ENCODE results near the gene SAMD10. TPM values are rescaled to one million over a fixed set of nuclear protein-coding genes. Genes with fewer than 3 reads are reported as not detected.
"Not testable (repeated sequence)": the region's sequence is repeated elsewhere in the genome, so short reads cannot be mapped to it uniquely, and the experiment has no call there.

SAMD10 gene
- total RNA-seq, 2 experiments from 2014 or later, result 23.7 to 24.5 TPM

DNA sequence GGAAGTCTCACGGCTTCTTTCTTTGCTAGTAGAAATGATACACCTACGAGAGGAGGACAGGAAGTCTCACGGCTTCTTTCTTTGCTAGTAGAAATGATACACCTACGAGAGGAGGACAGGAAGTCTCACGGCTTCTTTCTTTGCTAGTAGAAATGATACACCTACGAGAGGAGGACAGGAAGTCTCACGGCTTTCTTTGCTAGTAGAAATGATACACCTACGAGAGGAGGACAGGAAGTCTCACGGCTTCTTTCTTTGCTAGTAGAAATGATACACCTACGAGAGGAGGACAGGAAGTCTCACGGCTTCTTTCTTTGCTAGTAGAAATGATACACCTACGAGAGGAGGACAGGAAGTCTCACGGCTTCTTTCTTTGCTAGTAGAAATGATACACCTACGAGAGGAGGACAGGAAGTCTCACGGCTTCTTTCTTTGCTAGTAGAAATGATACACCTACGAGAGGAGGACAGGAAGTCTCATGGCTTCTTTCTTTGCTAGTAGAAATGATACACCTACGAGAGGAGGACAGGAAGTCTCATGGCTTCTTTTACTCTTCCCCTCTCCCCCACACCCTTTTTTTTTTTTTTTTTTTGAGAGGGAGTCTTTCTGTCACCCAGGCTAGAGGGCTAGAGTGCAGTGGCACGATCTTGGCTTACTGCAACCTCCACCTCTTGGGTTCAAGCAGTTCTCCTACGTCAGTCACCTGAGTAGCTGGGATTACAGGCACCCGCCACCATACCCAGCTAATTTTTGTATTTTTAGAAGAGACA lies 33.1 kb upstream of the SAMD10 start:
- H3K27me3 Mint-ChIP-seq, CTCF ChIA-PET, POLR2A ChIA-PET, DNase-seq: not testable (repeated sequence)
- Mint-ChIP-seq H3K4me1 (ENCODE audit: low read depth) (peaks cover 25% of the 10 kb centered on the region), H3K27ac (peak overlapping the region; percentile 93), H3K4me3 (peak overlapping the region; percentile 55), H3K36me3 (peaks cover 62% of the 10 kb centered on the region), H3K9me3 (peaks cover 18% of the 10 kb centered on the region)
- intact Hi-C loops (cut with micrococcal nuclease), result loop anchor here (1.0 kb wide), 1 partner anchor 23 kb away; no protein-coding TSS in a partner anchor

GRCh38 chr20:64011366-64011779 lies 31.9 kb upstream of the SAMD10 start:
- CTCF ChIA-PET, result interaction anchor here (1.6 kb wide), 1 partner anchor 28 kb away, joined by 4 read pairs; no protein-coding TSS in a partner anchor
- peak; percentile 16 for DNase-seq
- Mint-ChIP-seq H3K9me3 (peaks cover 18% of the 10 kb centered on the region), H3K4me3 (no peak overlapping the region), H3K27me3 (no peaks in the 10 kb centered on the region), H3K27ac (peak overlapping the region; percentile 90), H3K36me3 (peaks cover 63% of the 10 kb centered on the region), H3K4me1 (ENCODE audit: low read depth) (peaks cover 25% of the 10 kb centered on the region)
- POLR2A ChIA-PET, result no interaction called here
- intact Hi-C loops (cut with micrococcal nuclease), result no loop called here

GRCh38 chr20:64010711-64011237 lies 31.3 kb upstream of the SAMD10 start:
- CTCF ChIA-PET, result interaction anchor here (1.6 kb wide), 1 partner anchor 28 kb away, joined by 4 read pairs; no protein-coding TSS in a partner anchor
- POLR2A ChIA-PET, result no interaction called here
- peak; percentile 18 for DNase-seq

GRCh38 chr20:64009811-64010387 lies 30.5 kb upstream of the SAMD10 start:
- ChIA-PET POLR2A (no interaction called here), CTCF (interaction anchor here (1.6 kb wide), 1 partner anchor 29 kb away, joined by 4 read pairs; no protein-coding TSS in a partner anchor)
- H3K9me3 Mint-ChIP-seq, result peaks cover 18% of the 10 kb centered on the region
- peak overlapping the region; percentile 49 for H3K27ac Mint-ChIP-seq
- DNase-seq, result no peak
- H3K4me3 Mint-ChIP-seq, result no peak overlapping the region
- H3K4me1 Mint-ChIP-seq (ENCODE audit: low read depth), result peaks cover 25% of the 10 kb centered on the region
- intact Hi-C loops (cut with micrococcal nuclease), result no loop called here
- no peaks in the 10 kb centered on the region for H3K27me3 Mint-ChIP-seq
- peaks cover 60% of the 10 kb centered on the region for H3K36me3 Mint-ChIP-seq

More at GRCh38 chr20:64010711-64011237, 31.3 kb upstream of the SAMD10 start:
- Mint-ChIP-seq H3K27me3 (no peaks in the 10 kb centered on the region), H3K36me3 (peaks cover 62% of the 10 kb centered on the region), H3K27ac (peak overlapping the region; percentile 90), H3K4me3 (no peak overlapping the region), H3K9me3 (peaks cover 18% of the 10 kb centered on the region), H3K4me1 (ENCODE audit: low read depth) (peaks cover 25% of the 10 kb centered on the region)
- intact Hi-C loops (cut with micrococcal nuclease), result no loop called here

DNA sequence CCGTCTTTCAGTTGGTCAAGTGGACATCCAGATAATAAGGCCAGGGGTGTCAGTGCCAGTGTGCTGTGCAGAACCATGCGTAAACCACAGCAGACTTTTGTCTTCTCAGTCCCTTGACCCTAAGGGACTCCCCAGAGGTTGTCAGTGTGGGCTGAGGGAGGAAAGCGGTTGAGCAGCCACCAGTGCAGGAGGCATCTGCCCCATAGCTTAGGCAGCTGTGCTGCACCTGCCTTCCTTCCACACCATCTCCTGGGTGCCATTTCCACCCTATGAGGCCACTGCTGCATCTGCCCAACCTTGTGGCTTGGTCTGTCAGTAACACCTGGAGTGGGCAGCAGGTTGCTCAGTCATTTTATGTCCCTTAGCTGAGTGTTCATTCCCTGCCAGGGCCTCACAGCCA lies 27.5 kb upstream of the SAMD10 start:
- Mint-ChIP-seq H3K4me3 (no peak overlapping the region), H3K9me3 (peaks cover 18% of the 10 kb centered on the region), H3K4me1 (ENCODE audit: low read depth) (peaks cover 18% of the 10 kb centered on the region), H3K27me3 (no peaks in the 10 kb centered on the region), H3K27ac (no peak overlapping the region), H3K36me3 (peaks cover 55% of the 10 kb centered on the region)
- no peak for DNase-seq
- intact Hi-C loops (cut with micrococcal nuclease), result no loop called here
- ChIA-PET CTCF (interaction anchor here (1.1 kb wide), 1 partner anchor 32 kb away, joined by 3 read pairs; no protein-coding TSS in a partner anchor), POLR2A (no interaction called here)

- POLR2A ChIA-PET, result no interaction called here
Measured at GRCh38 chr20:64006490-64006889, 27.0 kb upstream of the SAMD10 start.

DNA sequence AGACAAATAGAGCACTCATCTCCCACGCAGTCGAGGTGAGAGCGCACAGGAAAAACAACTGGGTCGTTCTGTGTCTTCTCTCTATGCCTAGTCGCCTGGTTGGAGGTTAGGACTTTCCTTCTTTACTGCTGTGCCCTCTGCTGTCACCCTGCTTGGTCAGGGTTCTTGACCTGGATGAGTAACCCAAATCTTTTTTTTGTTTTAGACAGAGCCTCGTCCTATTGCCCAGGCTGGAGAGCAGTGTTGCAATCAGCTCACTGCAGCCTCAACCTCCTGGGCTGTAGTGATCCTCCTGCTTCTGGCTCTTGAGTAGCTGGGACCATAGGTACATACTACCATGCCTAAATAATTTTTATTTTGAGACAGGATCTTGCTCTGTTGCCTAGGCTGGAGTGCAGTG lies 26.0 kb upstream of the SAMD10 start:
- intact Hi-C loops (cut with micrococcal nuclease), result no loop called here
- POLR2A ChIA-PET, result no interaction called here
- Mint-ChIP-seq H3K36me3 (peaks cover 50% of the 10 kb centered on the region), H3K4me1 (ENCODE audit: low read depth) (peaks cover 7% of the 10 kb centered on the region), H3K27ac (no peak overlapping the region), H3K27me3 (no peaks in the 10 kb centered on the region), H3K9me3 (peaks cover 18% of the 10 kb centered on the region), H3K4me3 (no peak overlapping the region)
- CTCF ChIA-PET, result no interaction called here
- no peak for DNase-seq

More at GRCh38 chr20:64006490-64006889, 27.0 kb upstream of the SAMD10 start:
- CTCF ChIA-PET, result interaction anchor here (1.1 kb wide), 1 partner anchor 32 kb away, joined by 3 read pairs; no protein-coding TSS in a partner anchor
- no peak overlapping the region for H3K4me3 Mint-ChIP-seq
- peaks cover 18% of the 10 kb centered on the region for H3K9me3 Mint-ChIP-seq
- DNase-seq, result no peak
- no peaks in the 10 kb centered on the region for H3K27me3 Mint-ChIP-seq
- H3K27ac Mint-ChIP-seq, result no peak overlapping the region
- peaks cover 17% of the 10 kb centered on the region for H3K4me1 Mint-ChIP-seq (ENCODE audit: low read depth)
- intact Hi-C loops (cut with micrococcal nuclease), result no loop called here
- peaks cover 56% of the 10 kb centered on the region for H3K36me3 Mint-ChIP-seq

GRCh38 chr20:64003960-64004725 lies 24.7 kb upstream of the SAMD10 start:
- H3K27me3 Mint-ChIP-seq, result no peaks in the 10 kb centered on the region
- intact Hi-C loops (cut with micrococcal nuclease), result no loop called here
- CTCF ChIA-PET, result interaction anchor here (0.9 to 1.7 kb wide), 2 partner anchors 10 to 35 kb away, joined by 3 to 7 read pairs; no protein-coding TSS in a partner anchor
- no peak for DNase-seq
- H3K4me3 Mint-ChIP-seq, result no peak overlapping the region
- no peaks in the 10 kb centered on the region for H3K4me1 Mint-ChIP-seq (ENCODE audit: low read depth)
- POLR2A ChIA-PET, result no interaction called here
- H3K9me3 Mint-ChIP-seq, result peaks cover 10% of the 10 kb centered on the region
- peaks cover 47% of the 10 kb centered on the region for H3K36me3 Mint-ChIP-seq
- no peak overlapping the region for H3K27ac Mint-ChIP-seq

DNA sequence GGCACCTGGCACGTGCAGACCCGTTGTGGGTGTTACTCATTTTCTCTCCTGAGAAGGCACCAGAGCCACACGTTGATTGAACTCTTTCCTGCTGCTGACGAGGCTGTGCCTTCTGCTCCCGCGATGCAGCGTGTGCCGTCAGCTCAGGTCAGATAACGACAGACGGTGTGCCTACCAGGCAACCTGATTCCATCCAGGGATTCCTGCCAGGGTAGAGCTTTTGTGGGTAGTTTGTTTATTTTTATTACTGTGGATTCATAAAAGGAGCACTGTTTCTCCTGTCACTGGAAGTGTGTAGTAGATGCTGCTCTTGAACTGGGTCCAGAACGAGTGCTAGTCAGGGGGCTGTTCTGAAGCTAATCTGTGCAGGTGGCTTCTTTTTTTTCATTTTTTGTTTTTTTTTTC lies 22.2 kb upstream of the SAMD10 start:
- Mint-ChIP-seq H3K4me3 (no peak overlapping the region), H3K27me3 (no peaks in the 10 kb centered on the region), H3K36me3 (peaks cover 39% of the 10 kb centered on the region), H3K27ac (peak overlapping the region; percentile 42), H3K9me3 (no peaks in the 10 kb centered on the region), H3K4me1 (ENCODE audit: low read depth) (no peaks in the 10 kb centered on the region)
- POLR2A ChIA-PET, result no interaction called here
- CTCF ChIA-PET, result interaction anchor here (0.6 to 1.1 kb wide), 2 partner anchors 37 to 56 kb away, joined by 3 to 4 read pairs; no protein-coding TSS in a partner anchor
- no peak for DNase-seq
- intact Hi-C loops (cut with micrococcal nuclease), result no loop called here

- Mint-ChIP-seq H3K27ac (no peak overlapping the region), H3K4me3 (no peak overlapping the region), H3K9me3 (no peaks in the 10 kb centered on the region), H3K4me1 (ENCODE audit: low read depth) (no peaks in the 10 kb centered on the region), H3K36me3 (peaks cover 37% of the 10 kb centered on the region), H3K27me3 (no peaks in the 10 kb centered on the region)
- no peak for DNase-seq
- ChIA-PET CTCF (interaction anchor here (1.1 kb wide), 1 partner anchor 37 kb away, joined by 4 read pairs; no protein-coding TSS in a partner anchor), POLR2A (no interaction called here)
- intact Hi-C loops (cut with micrococcal nuclease), result no loop called here
Measured at GRCh38 chr20:64000906-64001305, 21.5 kb upstream of the SAMD10 start.

DNA sequence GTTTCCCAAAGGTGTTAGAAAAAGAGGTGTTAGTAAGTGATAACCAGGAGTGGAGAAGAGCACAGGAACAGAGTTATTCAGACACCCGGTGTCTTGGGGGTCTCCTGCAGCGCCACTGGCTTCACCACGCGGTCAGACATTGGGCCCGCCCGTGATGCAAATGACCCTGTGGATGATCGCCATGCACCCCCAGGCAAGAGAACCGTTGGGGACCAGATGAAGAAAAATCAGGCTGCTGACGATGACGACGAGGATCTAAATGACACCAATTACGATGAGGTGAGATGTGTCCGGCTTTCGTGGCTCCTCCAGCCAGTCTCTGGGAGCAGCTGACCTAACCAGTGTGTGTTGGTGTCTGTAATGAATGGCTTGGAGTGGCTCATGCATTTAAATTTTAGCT lies 3.5 kb upstream of the SAMD10 start:
- H3K27ac Mint-ChIP-seq, result peak overlapping the region; percentile 2
- ChIA-PET POLR2A (interaction anchor here (1.2 kb wide), 1 partner anchor 9 kb away, joined by 3 read pairs; no protein-coding TSS in a partner anchor), CTCF (interaction anchor here (1.0 to 3.8 kb wide), 2 partner anchors 55 to 73 kb away, joined by 3 to 13 read pairs; no protein-coding TSS in a partner anchor)
- H3K36me3 Mint-ChIP-seq, result peaks cover 30% of the 10 kb centered on the region
- intact Hi-C loops (cut with micrococcal nuclease), result loop anchor here (5.0 kb wide), 1 partner anchor 446 kb away; the partner anchor contains the start of gene PTK6
- no peaks in the 10 kb centered on the region for H3K9me3 Mint-ChIP-seq
- H3K27me3 Mint-ChIP-seq, result no peaks in the 10 kb centered on the region
- peak overlapping the region; percentile 40 for H3K4me3 Mint-ChIP-seq
- H3K4me1 Mint-ChIP-seq (ENCODE audit: low read depth), result peaks cover 42% of the 10 kb centered on the region
- no peak for DNase-seq

Data from activated CD4-positive, alpha-beta memory T cell treated with anti-CD3 and anti-CD28 coated beads for 36 hours (primary cell).